GM06990 (cell line): ENCODE measurements around the gene PFN1.

Experiments
- DNase-seq: peaks from one replicate; pipeline ENCODE4 v3.0.0-alpha.2; 2011; ENCODE audit not compliant: insufficient read length; ENCODE audit errors: extremely low read depth
- H3K27me3 ChIP-seq: replicated peaks from 2 replicates; pipeline ENCODE4 v1.6.0; 2011; ENCODE audit warnings: low read length; ENCODE audit not compliant: control insufficient read depth, insufficient read depth
- H3K36me3 ChIP-seq: 2 replicates; pipeline ENCODE4 v1.5.1; 2011; ENCODE audit warnings: low read length; ENCODE audit not compliant: control insufficient read depth, insufficient read depth
- H3K4me3 ChIP-seq: replicated peaks from 2 replicates; pipeline ENCODE4 v1.5.1; 2011; ENCODE audit warnings: low read depth, mild to moderate bottlenecking, control low read depth, low read length
- TF ChIP-seq, protein P1 (sequence below): IDR thresholded peaks from 2 replicates; pipeline ENCODE4 v1.5.1; 2011; ENCODE audit warnings: low read length, control low read depth, mild to moderate bottlenecking, inconsistent platforms; ENCODE audit not compliant: insufficient read depth, poor library complexity, severe bottlenecking

Gene PFN1

DNA sequence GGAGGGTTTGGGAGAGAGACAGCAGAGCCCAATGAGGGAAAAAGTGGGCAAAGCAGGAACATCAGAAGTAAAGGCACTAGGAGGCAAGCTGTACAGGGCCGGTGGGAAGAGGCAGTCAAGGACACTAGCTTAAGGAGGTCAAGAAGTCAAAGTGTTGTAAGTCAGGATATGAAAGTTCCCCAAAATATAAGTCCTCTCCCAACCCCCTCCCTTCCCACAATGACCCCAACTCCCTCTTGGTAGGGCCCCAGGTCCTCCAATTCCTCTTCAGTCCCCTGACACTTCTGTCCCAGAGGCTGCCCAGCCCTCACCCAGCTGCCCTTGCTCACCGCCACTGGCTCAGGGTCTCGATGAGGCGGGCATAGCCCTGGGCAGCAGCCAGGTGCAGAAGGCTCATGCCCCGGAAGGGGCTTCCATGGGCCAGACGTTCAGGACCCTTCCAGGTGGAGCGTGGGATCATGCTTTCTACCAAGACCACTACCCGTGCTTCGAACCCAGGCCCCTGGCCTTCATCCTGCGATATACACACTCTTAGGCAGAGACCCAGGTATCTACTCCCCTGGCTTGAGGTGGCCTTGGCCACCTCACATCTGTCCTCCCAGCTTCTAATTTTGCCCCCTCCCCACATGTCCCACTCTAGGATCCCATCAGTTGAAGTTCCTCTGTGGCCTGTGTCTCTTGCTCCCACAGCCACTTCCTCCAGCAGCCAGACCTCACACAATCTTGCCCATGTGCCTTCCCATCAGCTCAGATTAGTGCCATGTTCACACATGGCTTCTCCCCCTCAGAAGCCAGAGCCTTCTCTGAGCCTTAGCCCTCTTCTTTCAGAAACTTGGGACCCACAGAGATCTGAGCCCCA lies 25.2 kb upstream of the PFN1 start:
- TF ChIP-seq, protein P1, sequence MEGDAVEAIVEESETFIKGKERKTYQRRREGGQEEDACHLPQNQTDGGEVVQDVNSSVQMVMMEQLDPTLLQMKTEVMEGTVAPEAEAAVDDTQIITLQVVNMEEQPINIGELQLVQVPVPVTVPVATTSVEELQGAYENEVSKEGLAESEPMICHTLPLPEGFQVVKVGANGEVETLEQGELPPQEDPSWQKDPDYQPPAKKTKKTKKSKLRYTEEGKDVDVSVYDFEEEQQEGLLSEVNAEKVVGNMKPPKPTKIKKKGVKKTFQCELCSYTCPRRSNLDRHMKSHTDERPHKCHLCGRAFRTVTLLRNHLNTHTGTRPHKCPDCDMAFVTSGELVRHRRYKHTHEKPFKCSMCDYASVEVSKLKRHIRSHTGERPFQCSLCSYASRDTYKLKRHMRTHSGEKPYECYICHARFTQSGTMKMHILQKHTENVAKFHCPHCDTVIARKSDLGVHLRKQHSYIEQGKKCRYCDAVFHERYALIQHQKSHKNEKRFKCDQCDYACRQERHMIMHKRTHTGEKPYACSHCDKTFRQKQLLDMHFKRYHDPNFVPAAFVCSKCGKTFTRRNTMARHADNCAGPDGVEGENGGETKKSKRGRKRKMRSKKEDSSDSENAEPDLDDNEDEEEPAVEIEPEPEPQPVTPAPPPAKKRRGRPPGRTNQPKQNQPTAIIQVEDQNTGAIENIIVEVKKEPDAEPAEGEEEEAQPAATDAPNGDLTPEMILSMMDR: no peak
- H3K36me3 ChIP-seq: peaks cover 48% of the 10 kb centered on the region
- H3K4me3 ChIP-seq: no peak overlapping the region
- DNase-seq: no peak
- H3K27me3 ChIP-seq: no peaks in the 10 kb centered on the region

DNA sequence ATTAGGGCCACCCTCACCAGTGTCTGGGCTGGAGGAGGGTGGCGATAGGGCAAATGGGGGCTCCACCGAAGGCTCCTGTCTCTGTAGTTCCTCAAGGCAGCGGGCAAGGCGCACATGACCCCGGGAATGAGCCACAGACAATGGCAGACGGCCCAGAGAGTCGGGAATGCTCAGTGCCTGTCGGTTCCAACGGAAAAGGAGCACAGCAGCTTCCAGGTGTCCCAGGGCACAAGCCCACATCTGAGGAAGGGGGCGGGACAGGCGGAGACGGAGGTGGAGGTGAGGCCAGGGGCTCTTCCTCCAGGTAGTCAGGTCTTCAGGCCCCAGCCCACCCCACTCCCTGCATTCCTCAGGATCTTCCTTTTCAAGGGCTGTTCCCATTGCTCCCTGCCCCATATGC lies 24.4 kb upstream of the PFN1 start:
- DNase-seq: no peak
- H3K27me3 ChIP-seq: no peaks in the 10 kb centered on the region
- TF ChIP-seq, protein P1: no peak
- no peak overlapping the region for H3K4me3 ChIP-seq
- peaks cover 43% of the 10 kb centered on the region for H3K36me3 ChIP-seq

- Histone ChIP-seq H3K36me3 (peaks cover 39% of the 10 kb centered on the region), H3K27me3 (no peaks in the 10 kb centered on the region), H3K4me3 (no peak overlapping the region)
- TF ChIP-seq, protein P1: no peak
- no peak for DNase-seq
Measured at GRCh38 chr17:4972322-4972721, 24.0 kb upstream of the PFN1 start.

GRCh38 chr17:4971826-4972225 lies 23.5 kb upstream of the PFN1 start:
- H3K27me3 ChIP-seq: no peaks in the 10 kb centered on the region
- DNase-seq: no peak
- no peak overlapping the region for H3K4me3 ChIP-seq
- H3K36me3 ChIP-seq: peaks cover 36% of the 10 kb centered on the region
- TF ChIP-seq, protein P1: no peak

GRCh38 chr17:4970273-4970672 lies 21.9 kb upstream of the PFN1 start:
- H3K4me3 ChIP-seq: no peak overlapping the region
- DNase-seq: no peak
- H3K27me3 ChIP-seq: no peaks in the 10 kb centered on the region
- TF ChIP-seq, protein P1: no peak
- H3K36me3 ChIP-seq: peaks cover 35% of the 10 kb centered on the region
